ENCODE data around the gene KIAA0586.

KIAA0586 gene

GRCh38 chr14:58599707-58600106, 172.2 kb downstream of the KIAA0586 start:
- no peak for DNase-seq

Measured in NCI-H2227 treated with DMSO at 0.1 percent for 48 hours (cell line).